ENCODE data around the gene ATG7. TPM values are rescaled to one million over a fixed set of nuclear protein-coding genes. Genes with fewer than 3 reads are reported as not detected.
"Not testable (repeated sequence)": the region's sequence is repeated elsewhere in the genome, so short reads cannot be mapped to it uniquely, and the experiment has no call there.

Gene ATG7
- total and polyA plus RNA-seq, 3 experiments from 2014 or later = 13.8 to 28.2 (median 28.0) TPM

DNA sequence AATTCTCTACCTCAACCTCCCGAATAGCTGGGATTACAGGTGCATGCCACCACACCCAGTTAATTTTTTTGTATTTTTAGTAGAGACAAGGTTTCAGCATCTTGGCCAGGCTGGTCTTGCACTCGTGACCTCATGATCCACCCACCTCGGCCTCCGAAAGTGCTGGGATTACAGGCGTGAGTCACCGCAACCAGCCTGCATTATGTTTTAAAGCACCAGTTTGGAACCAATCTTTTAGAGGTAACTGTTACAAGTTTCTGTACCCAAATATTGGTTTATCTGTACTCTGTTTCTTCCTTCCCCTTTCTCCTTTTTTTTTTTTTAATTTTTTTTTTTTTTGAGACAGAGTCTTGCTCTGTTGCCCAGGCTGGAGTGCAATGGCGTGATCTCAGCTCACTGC lies 169.1 kb downstream of the ATG7 start:
- H3K9me3 Mint-ChIP-seq; DNase-seq; CTCF ChIA-PET; H3K4me3 Mint-ChIP-seq; H3K27ac Mint-ChIP-seq; H3K27ac ChIP-seq (ENCODE audit: low read depth, low read length); H3K4me1 Mint-ChIP-seq; H3K27me3 ChIP-seq (ENCODE audit: insufficient read depth, low read length, poor library complexity, severe bottlenecking); H3K4me1 ChIP-seq (ENCODE audit: insufficient read depth, low read length); H3K4me3 ChIP-seq (ENCODE audit: low read length); H3K9me3 ChIP-seq (ENCODE audit: low read length); H3K36me3 ChIP-seq (ENCODE audit: insufficient read depth, low read length); POLR2A ChIA-PET; H3K27me3 Mint-ChIP-seq: not testable (repeated sequence)
- peaks cover 14 to 25% (median 17%) of the 10 kb centered on the region in 3 donors for H3K36me3 Mint-ChIP-seq

- no peak for DNase-seq
- H3K36me3 ChIP-seq (ENCODE audit: insufficient read depth, low read length) = no peaks in the 10 kb centered on the region
- H3K27me3 ChIP-seq (ENCODE audit: insufficient read depth, low read length, poor library complexity, severe bottlenecking) = no peaks in the 10 kb centered on the region
- H3K4me3 Mint-ChIP-seq = no peak overlapping the region
- H3K27ac ChIP-seq (ENCODE audit: low read depth, low read length) = no peak overlapping the region
- H3K36me3 Mint-ChIP-seq = peaks cover 12 to 28% (median 21%) of the 10 kb centered on the region in 3 donors
- H3K9me3 Mint-ChIP-seq = no peaks in the 10 kb centered on the region
- H3K4me1 Mint-ChIP-seq = peaks cover 0 to 2% (median 0%) of the 10 kb centered on the region in 3 donors
- no peak overlapping the region for H3K27ac Mint-ChIP-seq
- H3K4me3 ChIP-seq (ENCODE audit: low read length) = no peak overlapping the region
- CTCF ChIA-PET = no interaction called here
- H3K27me3 Mint-ChIP-seq = no peaks in the 10 kb centered on the region
- POLR2A ChIA-PET = no interaction called here
- H3K4me1 ChIP-seq (ENCODE audit: insufficient read depth, low read length) = no peaks in the 10 kb centered on the region
- no peaks in the 10 kb centered on the region for H3K9me3 ChIP-seq (ENCODE audit: low read length)
These were observed 172.2 kb downstream of the ATG7 start for GRCh38 chr3:11444404-11444803.

GRCh38 chr3:11445193-11445592 lies 173.0 kb downstream of the ATG7 start:
- H3K9me3 ChIP-seq (ENCODE audit: low read length); H3K4me1 Mint-ChIP-seq; DNase-seq; H3K4me3 ChIP-seq (ENCODE audit: low read length); H3K27ac Mint-ChIP-seq; H3K4me3 Mint-ChIP-seq; CTCF ChIA-PET; H3K9me3 Mint-ChIP-seq; H3K36me3 ChIP-seq (ENCODE audit: insufficient read depth, low read length); H3K27ac ChIP-seq (ENCODE audit: low read depth, low read length); H3K27me3 Mint-ChIP-seq; H3K4me1 ChIP-seq (ENCODE audit: insufficient read depth, low read length); H3K27me3 ChIP-seq (ENCODE audit: insufficient read depth, low read length, poor library complexity, severe bottlenecking); POLR2A ChIA-PET: not testable (repeated sequence)
- peaks cover 7 to 24% (median 18%) of the 10 kb centered on the region in 3 donors for H3K36me3 Mint-ChIP-seq

DNA sequence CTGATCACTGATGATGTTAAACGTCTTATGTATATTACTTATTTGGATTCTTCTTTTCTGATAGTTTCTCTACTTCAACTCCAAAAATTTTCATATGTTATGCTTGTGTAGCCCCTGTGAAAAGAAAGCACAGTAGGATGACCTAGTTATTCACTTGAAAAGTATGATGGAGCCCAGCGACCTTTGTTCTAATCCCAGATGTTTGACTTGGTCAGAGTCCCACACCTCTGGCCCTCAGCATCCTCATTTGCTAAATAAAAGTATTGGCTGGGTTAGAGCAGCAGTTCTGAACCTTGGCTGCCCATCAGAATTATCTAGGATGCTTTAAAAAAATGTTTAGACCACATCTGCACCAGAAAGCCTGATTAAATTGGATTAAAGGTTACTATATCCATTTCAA lies 173.7 kb downstream of the ATG7 start:
- no peaks in the 10 kb centered on the region for H3K9me3 ChIP-seq (ENCODE audit: low read length)
- H3K27me3 ChIP-seq (ENCODE audit: insufficient read depth, low read length, poor library complexity, severe bottlenecking) = no peaks in the 10 kb centered on the region
- Mint-ChIP-seq H3K27ac (no peak overlapping the region), H3K4me1 (peaks cover 0 to 2% (median 0%) of the 10 kb centered on the region in 3 donors), H3K27me3 (no peaks in the 10 kb centered on the region), H3K4me3 (no peak overlapping the region), H3K9me3 (no peaks in the 10 kb centered on the region), H3K36me3 (peaks cover 11 to 24% (median 18%) of the 10 kb centered on the region in 3 donors)
- H3K27ac ChIP-seq (ENCODE audit: low read depth, low read length) = no peak overlapping the region
- POLR2A ChIA-PET = no interaction called here
- H3K36me3 ChIP-seq (ENCODE audit: insufficient read depth, low read length) = no peaks in the 10 kb centered on the region
- H3K4me3 ChIP-seq (ENCODE audit: low read length) = no peak overlapping the region
- DNase-seq = no peak
- CTCF ChIA-PET = no interaction called here
- H3K4me1 ChIP-seq (ENCODE audit: insufficient read depth, low read length) = no peaks in the 10 kb centered on the region

GRCh38 chr3:11447584-11448200 lies 175.5 kb downstream of the ATG7 start:
- DNase-seq = no peak
- no peak overlapping the region for H3K27ac Mint-ChIP-seq
- no peaks in the 10 kb centered on the region for H3K9me3 Mint-ChIP-seq
- POLR2A ChIA-PET = no interaction called here
- H3K9me3 ChIP-seq (ENCODE audit: low read length) = no peaks in the 10 kb centered on the region
- peaks cover 0 to 1% of the 10 kb centered on the region in 2 donors for H3K27me3 Mint-ChIP-seq
- no peak overlapping the region for H3K4me3 ChIP-seq (ENCODE audit: low read length)
- H3K27ac ChIP-seq (ENCODE audit: low read depth, low read length) = no peak overlapping the region
- H3K36me3 ChIP-seq (ENCODE audit: insufficient read depth, low read length) = no peaks in the 10 kb centered on the region
- H3K4me3 Mint-ChIP-seq = no peak overlapping the region
- peaks cover 12 to 24% (median 18%) of the 10 kb centered on the region in 3 donors for H3K36me3 Mint-ChIP-seq
- no peaks in the 10 kb centered on the region for H3K4me1 ChIP-seq (ENCODE audit: insufficient read depth, low read length)
- CTCF ChIA-PET = interaction anchor here (0.7 kb wide), 1 partner anchor 1548 kb away, joined by 3 read pairs; no protein-coding TSS in a partner anchor
- H3K27me3 ChIP-seq (ENCODE audit: insufficient read depth, low read length, poor library complexity, severe bottlenecking) = no peaks in the 10 kb centered on the region
- H3K4me1 Mint-ChIP-seq = peaks cover 0 to 2% (median 0%) of the 10 kb centered on the region in 3 donors

DNA sequence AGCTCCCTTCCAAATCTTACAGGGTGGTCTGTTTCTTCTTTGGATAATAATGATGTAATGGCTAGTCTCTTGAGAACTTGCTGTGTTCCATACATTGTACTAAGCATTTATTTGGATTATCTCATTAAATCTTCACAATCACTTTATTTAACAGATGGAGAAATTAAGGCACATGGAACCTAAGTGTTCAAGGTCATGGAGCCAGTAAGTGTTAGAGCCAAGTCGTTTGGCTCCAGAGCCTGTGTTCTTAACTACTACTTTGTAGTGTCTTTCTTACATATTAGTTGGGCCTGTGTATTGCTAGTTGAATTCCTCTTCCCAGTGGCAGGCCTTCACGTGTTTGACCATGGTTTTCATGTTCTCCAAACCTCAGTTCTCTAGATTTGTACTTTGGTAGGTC lies 177.8 kb downstream of the ATG7 start:
- no peaks in the 10 kb centered on the region for H3K9me3 Mint-ChIP-seq
- DNase-seq = no peak
- H3K4me3 ChIP-seq (ENCODE audit: low read length) = no peak overlapping the region
- H3K4me1 Mint-ChIP-seq = no peaks in the 10 kb centered on the region
- peaks cover 0 to 1% of the 10 kb centered on the region in 2 donors for H3K27me3 Mint-ChIP-seq
- ChIA-PET POLR2A (no interaction called here), CTCF (no interaction called here)
- H3K27me3 ChIP-seq (ENCODE audit: insufficient read depth, low read length, poor library complexity, severe bottlenecking) = no peaks in the 10 kb centered on the region
- H3K36me3 Mint-ChIP-seq = peaks cover 9 to 13% (median 12%) of the 10 kb centered on the region in 3 donors
- no peaks in the 10 kb centered on the region for H3K9me3 ChIP-seq (ENCODE audit: low read length)
- H3K27ac Mint-ChIP-seq = no peak overlapping the region
- no peaks in the 10 kb centered on the region for H3K4me1 ChIP-seq (ENCODE audit: insufficient read depth, low read length)
- no peaks in the 10 kb centered on the region for H3K36me3 ChIP-seq (ENCODE audit: insufficient read depth, low read length)
- no peak overlapping the region for H3K4me3 Mint-ChIP-seq
- no peak overlapping the region for H3K27ac ChIP-seq (ENCODE audit: low read depth, low read length)

- H3K4me3 Mint-ChIP-seq = no peak overlapping the region
- CTCF ChIA-PET = no interaction called here
These were observed 180.1 kb downstream of the ATG7 start for GRCh38 chr3:11452312-11452711.

DNA sequence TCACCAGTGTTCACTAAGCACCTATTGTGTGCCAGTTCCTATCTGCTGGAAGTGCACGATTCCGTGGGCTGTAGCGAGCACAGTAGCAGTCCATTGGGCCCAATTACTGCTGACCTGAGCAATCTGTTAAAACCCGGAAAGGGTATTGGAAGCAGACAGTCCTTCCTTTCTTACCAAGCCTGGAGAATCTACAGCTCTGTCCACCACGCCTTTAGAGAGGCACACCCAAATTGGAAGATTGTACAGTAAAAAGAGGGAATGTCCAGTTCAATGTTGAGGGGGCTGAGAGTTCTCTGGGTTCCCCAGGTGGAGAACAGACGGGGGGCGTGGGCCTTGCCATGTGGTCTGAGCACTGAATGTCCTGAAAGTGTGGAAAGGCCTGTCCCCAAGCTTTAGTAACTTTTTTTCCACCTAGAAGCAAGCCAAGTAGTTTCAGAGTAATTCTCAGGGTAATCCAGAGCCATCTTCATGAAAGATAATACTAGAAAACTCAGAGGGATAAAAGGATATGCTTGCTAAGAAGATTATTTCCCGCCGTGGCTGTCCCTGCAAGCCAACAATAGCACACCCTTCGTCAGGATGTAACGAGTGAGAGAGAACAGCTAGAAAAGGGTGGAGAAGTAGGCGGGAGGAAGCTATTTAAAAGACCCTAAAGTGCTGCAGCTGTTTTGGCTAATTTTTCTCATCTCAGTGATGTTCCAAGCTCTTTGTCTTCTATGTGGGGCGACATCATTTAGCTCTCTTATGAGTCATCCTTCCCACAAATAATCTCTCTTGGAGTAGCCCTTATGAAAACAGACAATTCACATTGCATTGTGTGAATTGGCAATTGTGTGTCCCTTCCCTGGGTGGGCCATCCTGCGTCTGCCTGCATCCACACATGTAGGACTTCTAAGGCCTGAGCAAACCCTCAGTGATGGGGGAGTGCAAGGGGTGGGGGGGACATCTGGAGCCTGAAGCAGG lies 181.0 kb downstream of the ATG7 start:
- ChIA-PET CTCF (no interaction called here), POLR2A (interaction anchor here (0.7 kb wide), 2 partner anchors 21 to 788 kb away, joined by 3 to 4 read pairs; no protein-coding TSS in a partner anchor)
- Mint-ChIP-seq H3K9me3 (no peaks in the 10 kb centered on the region), H3K27me3 (peaks cover 0 to 1% of the 10 kb centered on the region in 2 donors), H3K27ac (peak overlapping the region in 1 of 8 donors; percentile 7), H3K36me3 (peaks cover 3 to 6% (median 6%) of the 10 kb centered on the region in 3 donors), H3K4me3 (no peak overlapping the region), H3K4me1 (no peaks in the 10 kb centered on the region)
- H3K4me3 ChIP-seq (ENCODE audit: low read length) = no peak overlapping the region
- no peaks in the 10 kb centered on the region for H3K9me3 ChIP-seq (ENCODE audit: low read length)
- no peaks in the 10 kb centered on the region for H3K27me3 ChIP-seq (ENCODE audit: insufficient read depth, low read length, poor library complexity, severe bottlenecking)
- no peak for DNase-seq
- no peak overlapping the region for H3K27ac ChIP-seq (ENCODE audit: low read depth, low read length)
- H3K36me3 ChIP-seq (ENCODE audit: insufficient read depth, low read length) = no peaks in the 10 kb centered on the region
- no peaks in the 10 kb centered on the region for H3K4me1 ChIP-seq (ENCODE audit: insufficient read depth, low read length)

More at GRCh38 chr3:11452312-11452711, 180.1 kb downstream of the ATG7 start:
- DNase-seq = no peak
- no peaks in the 10 kb centered on the region for H3K4me1 Mint-ChIP-seq
- H3K36me3 Mint-ChIP-seq = peaks cover 3 to 6% (median 4%) of the 10 kb centered on the region in 3 donors
- H3K27me3 Mint-ChIP-seq = peaks cover 0 to 1% of the 10 kb centered on the region in 2 donors
- H3K27me3 ChIP-seq (ENCODE audit: insufficient read depth, low read length, poor library complexity, severe bottlenecking) = no peaks in the 10 kb centered on the region
- H3K36me3 ChIP-seq (ENCODE audit: insufficient read depth, low read length) = no peaks in the 10 kb centered on the region
- H3K9me3 Mint-ChIP-seq = no peaks in the 10 kb centered on the region
- H3K27ac ChIP-seq (ENCODE audit: low read depth, low read length) = no peak overlapping the region
- POLR2A ChIA-PET = no interaction called here
- H3K27ac Mint-ChIP-seq = no peak overlapping the region
- H3K9me3 ChIP-seq (ENCODE audit: low read length) = no peaks in the 10 kb centered on the region
- no peaks in the 10 kb centered on the region for H3K4me1 ChIP-seq (ENCODE audit: insufficient read depth, low read length)
- H3K4me3 ChIP-seq (ENCODE audit: low read length) = no peak overlapping the region
